ENCODE results near the gene SLC45A3. TPM values are rescaled to one million over a fixed set of nuclear protein-coding genes. Genes with fewer than 3 reads are reported as not detected.
A peak's percentile ranks its signal among the peaks of the same experiment; 100 is the strongest.

SLC45A3 gene
- total RNA-seq, 1 donor from 2014 or later: 7.5 TPM

GRCh38 chr1:205670611-205671430, 9.5 kb downstream of the SLC45A3 start:
- H3K27ac Mint-ChIP-seq: peak overlapping the region; percentile 94
- no peak for DNase-seq (ENCODE audit: low spot score in 2 of 2, unreplicated experiment in 2 of 2)
- peaks cover 47% of the 10 kb centered on the region for H3K4me1 Mint-ChIP-seq
- H3K36me3 Mint-ChIP-seq: no peaks in the 10 kb centered on the region
- peaks cover 3% of the 10 kb centered on the region for H3K27me3 Mint-ChIP-seq (ENCODE audit: low read depth)
- no peaks in the 10 kb centered on the region for H3K9me3 Mint-ChIP-seq
- H3K4me3 Mint-ChIP-seq: peak overlapping the region; percentile 46
- TF ChIP-seq CTCF (IDR thresholded peaks at IDR 0.05; ENCODE audit: unreplicated experiment): no peak

- TF ChIP-seq CTCF (IDR thresholded peaks at IDR 0.05; ENCODE audit: unreplicated experiment): no peak
- Mint-ChIP-seq H3K36me3 (no peaks in the 10 kb centered on the region), H3K9me3 (no peaks in the 10 kb centered on the region), H3K27me3 (ENCODE audit: low read depth) (peaks cover 3% of the 10 kb centered on the region), H3K4me1 (peaks cover 53% of the 10 kb centered on the region), H3K4me3 (peak overlapping the region; percentile 3), H3K27ac (no peak overlapping the region)
- no peak for DNase-seq (ENCODE audit: low spot score in 2 of 2, unreplicated experiment in 2 of 2)
Measured at GRCh38 chr1:205670150-205670446, 10.2 kb downstream of the SLC45A3 start.

DNA sequence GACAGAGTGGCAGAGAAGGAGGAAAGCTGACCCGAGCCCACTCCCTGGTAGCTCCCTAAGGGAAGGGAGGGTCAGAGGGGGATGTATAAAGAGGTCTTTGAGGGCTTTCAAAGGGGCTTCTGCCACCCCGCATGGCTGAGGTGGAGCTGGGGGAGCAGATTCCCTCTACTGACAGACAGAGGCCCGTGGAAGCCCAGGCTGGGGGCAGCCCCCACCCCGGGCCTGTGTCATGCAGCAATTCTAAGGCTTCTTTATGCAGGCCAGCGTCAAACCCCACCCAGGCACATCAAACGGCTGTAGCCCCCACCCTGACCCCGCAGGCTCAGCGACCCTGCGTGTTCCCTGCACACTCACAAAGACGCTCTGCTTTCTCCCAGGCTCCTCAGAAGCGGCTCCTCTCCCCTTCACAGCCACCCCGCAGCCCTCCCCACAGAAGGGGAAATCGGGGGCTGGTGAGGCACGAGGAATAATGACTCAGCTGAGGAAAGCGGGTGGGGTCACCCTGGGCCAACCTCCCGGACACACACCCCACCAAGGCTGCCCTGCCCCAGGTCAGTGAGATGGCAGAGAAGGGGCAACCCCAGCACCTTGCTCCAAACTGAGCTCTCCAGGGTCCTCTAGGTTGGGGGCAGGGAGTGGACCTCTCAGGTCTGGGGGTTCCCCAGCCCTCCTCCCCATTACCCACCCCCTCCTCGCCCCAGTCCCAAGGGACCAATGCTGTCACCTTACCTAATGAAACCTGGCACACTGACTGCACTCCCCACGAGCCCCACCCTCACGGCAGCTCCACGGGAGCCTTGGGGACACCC, 10.8 kb downstream of the SLC45A3 start:
- no peak for TF ChIP-seq CTCF (IDR thresholded peaks at IDR 0.05; ENCODE audit: unreplicated experiment)
- Mint-ChIP-seq H3K36me3 (no peaks in the 10 kb centered on the region), H3K9me3 (no peaks in the 10 kb centered on the region), H3K4me1 (peaks cover 53% of the 10 kb centered on the region), H3K27me3 (ENCODE audit: low read depth) (peaks cover 3% of the 10 kb centered on the region), H3K4me3 (no peak overlapping the region), H3K27ac (no peak overlapping the region)
- no peak for DNase-seq (ENCODE audit: low spot score in 2 of 2, unreplicated experiment in 2 of 2)

DNA sequence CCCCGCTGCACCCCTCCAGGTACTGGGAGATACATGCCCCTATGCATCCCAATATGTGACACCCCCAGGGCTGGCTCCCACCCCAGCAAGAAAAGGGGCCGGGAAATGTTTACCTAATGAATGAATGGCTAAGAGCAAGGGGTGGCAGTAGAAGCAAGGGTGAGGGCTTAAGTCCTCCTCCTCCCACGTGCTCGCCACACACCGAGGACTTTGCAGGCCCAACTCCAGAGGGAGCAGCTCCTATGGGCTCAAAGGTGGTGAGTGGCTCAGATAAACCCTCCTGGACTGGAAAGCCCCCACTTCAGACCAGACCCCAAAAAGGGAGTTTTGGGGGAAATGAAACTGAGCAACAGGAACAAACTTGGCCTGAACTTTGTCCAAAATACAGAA, 11.4 kb downstream of the SLC45A3 start:
- H3K36me3 Mint-ChIP-seq: no peaks in the 10 kb centered on the region
- no peak overlapping the region for H3K4me3 Mint-ChIP-seq
- no peaks in the 10 kb centered on the region for H3K9me3 Mint-ChIP-seq
- DNase-seq (ENCODE audit: low spot score in 2 of 2, unreplicated experiment in 2 of 2): no peak
- H3K27ac Mint-ChIP-seq: no peak overlapping the region
- TF ChIP-seq CTCF (IDR thresholded peaks at IDR 0.05; ENCODE audit: unreplicated experiment): no peak
- peaks cover 53% of the 10 kb centered on the region for H3K4me1 Mint-ChIP-seq
- H3K27me3 Mint-ChIP-seq (ENCODE audit: low read depth): peaks cover 3% of the 10 kb centered on the region

DNA sequence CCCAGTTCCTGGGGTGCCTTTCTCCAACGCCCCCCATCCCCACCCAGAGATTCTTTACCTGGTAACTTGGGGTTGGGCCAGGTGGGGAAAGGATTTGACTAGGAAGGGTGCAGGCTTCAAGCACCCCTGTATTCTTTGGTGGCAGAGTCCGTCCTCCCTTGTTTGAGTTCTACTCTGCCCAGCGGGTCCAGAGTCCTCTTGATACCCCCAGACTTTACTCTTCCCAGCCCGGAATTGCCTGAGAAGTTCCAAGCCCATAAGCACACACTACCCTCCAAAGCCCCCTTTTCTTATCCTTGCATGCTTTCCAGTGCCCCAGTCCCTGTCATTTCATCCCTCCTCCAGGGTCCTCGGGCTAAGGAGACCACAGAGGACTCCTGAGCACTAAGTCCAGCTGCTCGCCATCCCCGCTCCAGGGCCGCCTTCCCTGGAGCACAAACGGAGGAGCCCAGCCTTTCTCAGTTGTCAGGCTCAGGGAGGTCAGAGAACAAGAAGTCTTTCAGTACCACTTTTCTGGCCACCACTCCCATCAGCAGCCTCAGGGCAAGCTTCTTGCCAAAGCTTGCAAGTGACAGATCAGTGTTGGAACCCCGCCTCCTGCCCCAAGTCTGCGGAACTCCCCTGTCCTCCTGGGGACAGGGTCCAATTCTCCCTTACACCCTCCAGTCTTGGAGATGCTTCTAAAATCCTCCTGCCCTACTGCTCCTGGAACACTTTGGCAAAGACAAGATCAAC, 12.2 kb downstream of the SLC45A3 start:
- H3K27me3 Mint-ChIP-seq (ENCODE audit: low read depth): peaks cover 3% of the 10 kb centered on the region
- TF ChIP-seq CTCF (IDR thresholded peaks at IDR 0.05; ENCODE audit: unreplicated experiment): no peak
- no peak for DNase-seq (ENCODE audit: low spot score in 2 of 2, unreplicated experiment in 2 of 2)
- H3K27ac Mint-ChIP-seq: peak overlapping the region; percentile 34
- H3K9me3 Mint-ChIP-seq: no peaks in the 10 kb centered on the region
- H3K36me3 Mint-ChIP-seq: no peaks in the 10 kb centered on the region
- H3K4me1 Mint-ChIP-seq: peaks cover 53% of the 10 kb centered on the region
- H3K4me3 Mint-ChIP-seq: no peak overlapping the region
